ENCODE results near the gene HS1BP3.

Gene HS1BP3

GRCh38 chr2:20575935-20576597, 74.8 kb downstream of the HS1BP3 start:
- in situ Hi-C loops (cut with MboI; ENCODE audit: low sequenced_read_pairs): no loop called here
- no peak for DNase-seq (ENCODE audit: low spot score in 2 of 2)
- no peaks in the 10 kb centered on the region; the same call in 1 of the 2 replicates for H3K9me3 ChIP-seq
- no peak overlapping the region for H3K4me3 ChIP-seq
- no peaks in the 10 kb centered on the region for H3K36me3 ChIP-seq (replicated peaks)
- H3K27me3 ChIP-seq (ENCODE audit: low read depth): no peaks in the 10 kb centered on the region
- H3K4me1 ChIP-seq: no peaks in the 10 kb centered on the region

GRCh38 chr2:20575414-20575813, 75.5 kb downstream of the HS1BP3 start:
- Histone ChIP-seq H3K4me1 (no peaks in the 10 kb centered on the region), H3K36me3 (replicated peaks) (no peaks in the 10 kb centered on the region), H3K27me3 (ENCODE audit: low read depth) (no peaks in the 10 kb centered on the region), H3K9me3 (no peaks in the 10 kb centered on the region; the same call in 1 of the 2 replicates), H3K4me3 (no peak overlapping the region)
- in situ Hi-C loops (cut with MboI; ENCODE audit: low sequenced_read_pairs): no loop called here
- DNase-seq (ENCODE audit: low spot score in 2 of 2): no peak

- no peak overlapping the region for H3K4me3 ChIP-seq
- H3K4me1 ChIP-seq: no peaks in the 10 kb centered on the region
- H3K27me3 ChIP-seq (ENCODE audit: low read depth): no peaks in the 10 kb centered on the region
- no peak for DNase-seq (ENCODE audit: low spot score in 2 of 2)
- no peaks in the 10 kb centered on the region; the same call in 1 of the 2 replicates for H3K9me3 ChIP-seq
- no peaks in the 10 kb centered on the region for H3K36me3 ChIP-seq (replicated peaks)
- in situ Hi-C loops (cut with MboI; ENCODE audit: low sequenced_read_pairs): no loop called here
Observed at GRCh38 chr2:20574930-20575329, 76.0 kb downstream of the HS1BP3 start.

GRCh38 chr2:20574423-20574911, 76.4 kb downstream of the HS1BP3 start:
- no peak overlapping the region for H3K4me3 ChIP-seq
- H3K4me1 ChIP-seq: no peaks in the 10 kb centered on the region
- DNase-seq (ENCODE audit: low spot score in 2 of 2): no peak
- no peaks in the 10 kb centered on the region for H3K27me3 ChIP-seq (ENCODE audit: low read depth)
- H3K36me3 ChIP-seq (replicated peaks): no peaks in the 10 kb centered on the region
- H3K9me3 ChIP-seq: no peaks in the 10 kb centered on the region; the same call in 1 of the 2 replicates
- in situ Hi-C loops (cut with MboI; ENCODE audit: low sequenced_read_pairs): no loop called here

- Histone ChIP-seq H3K36me3 (replicated peaks) (no peaks in the 10 kb centered on the region), H3K4me3 (no peak overlapping the region), H3K27me3 (ENCODE audit: low read depth) (no peaks in the 10 kb centered on the region), H3K9me3 (no peaks in the 10 kb centered on the region; the same call in 1 of the 2 replicates), H3K4me1 (no peaks in the 10 kb centered on the region)
- DNase-seq (ENCODE audit: low spot score in 2 of 2): no peak
- in situ Hi-C loops (cut with MboI; ENCODE audit: low sequenced_read_pairs): no loop called here
Observed at GRCh38 chr2:20573620-20574422, 77.1 kb downstream of the HS1BP3 start.

- no peaks in the 10 kb centered on the region for H3K9me3 ChIP-seq
- H3K4me1 ChIP-seq: no peaks in the 10 kb centered on the region
- in situ Hi-C loops (cut with MboI; ENCODE audit: low sequenced_read_pairs): no loop called here
- H3K4me3 ChIP-seq: no peak overlapping the region
- no peak for DNase-seq (ENCODE audit: low spot score in 2 of 2)
- no peaks in the 10 kb centered on the region for H3K36me3 ChIP-seq (replicated peaks)
- H3K27me3 ChIP-seq (ENCODE audit: low read depth): no peaks in the 10 kb centered on the region
Observed at GRCh38 chr2:20572221-20572620, 78.7 kb downstream of the HS1BP3 start.

GRCh38 chr2:20571644-20572215, 79.2 kb downstream of the HS1BP3 start:
- no peak for DNase-seq (ENCODE audit: low spot score in 2 of 2)
- H3K4me1 ChIP-seq: no peaks in the 10 kb centered on the region
- no peaks in the 10 kb centered on the region for H3K9me3 ChIP-seq
- no peaks in the 10 kb centered on the region for H3K36me3 ChIP-seq (replicated peaks)
- no peak overlapping the region for H3K4me3 ChIP-seq
- no peaks in the 10 kb centered on the region for H3K27me3 ChIP-seq (ENCODE audit: low read depth)
- in situ Hi-C loops (cut with MboI; ENCODE audit: low sequenced_read_pairs): no loop called here

GRCh38 chr2:20571231-20571630, 79.7 kb downstream of the HS1BP3 start:
- in situ Hi-C loops (cut with MboI; ENCODE audit: low sequenced_read_pairs): no loop called here
- no peak for DNase-seq (ENCODE audit: low spot score in 2 of 2)

GRCh38 chr2:20570249-20570648, 80.6 kb downstream of the HS1BP3 start:
- no peak for DNase-seq (ENCODE audit: low spot score in 2 of 2)
- Histone ChIP-seq H3K4me1 (no peaks in the 10 kb centered on the region), H3K36me3 (replicated peaks) (no peaks in the 10 kb centered on the region), H3K4me3 (no peak overlapping the region), H3K27me3 (ENCODE audit: low read depth) (0 out of 2 replicates have a peak, but pooled peaks cover 3% of the 10 kb centered on the region), H3K9me3 (no peaks in the 10 kb centered on the region)
- in situ Hi-C loops (cut with MboI; ENCODE audit: low sequenced_read_pairs): no loop called here

More at GRCh38 chr2:20571231-20571630, 79.7 kb downstream of the HS1BP3 start:
- Histone ChIP-seq H3K9me3 (no peaks in the 10 kb centered on the region), H3K4me1 (no peaks in the 10 kb centered on the region), H3K36me3 (replicated peaks) (no peaks in the 10 kb centered on the region), H3K27me3 (ENCODE audit: low read depth) (no peaks in the 10 kb centered on the region), H3K4me3 (no peak overlapping the region)

- Histone ChIP-seq H3K27me3 (ENCODE audit: low read depth) (0 out of 2 replicates have a peak, but pooled peaks cover 3% of the 10 kb centered on the region), H3K4me3 (no peak overlapping the region), H3K4me1 (no peaks in the 10 kb centered on the region), H3K9me3 (no peaks in the 10 kb centered on the region), H3K36me3 (replicated peaks) (no peaks in the 10 kb centered on the region)
- DNase-seq (ENCODE audit: low spot score in 2 of 2): no peak
- in situ Hi-C loops (cut with MboI; ENCODE audit: low sequenced_read_pairs): no loop called here
Observed at GRCh38 chr2:20569464-20570223, 81.3 kb downstream of the HS1BP3 start.

GRCh38 chr2:20568501-20569463, 82.1 kb downstream of the HS1BP3 start:
- Histone ChIP-seq H3K36me3 (replicated peaks) (no peaks in the 10 kb centered on the region), H3K4me1 (no peaks in the 10 kb centered on the region), H3K4me3 (no peak overlapping the region), H3K27me3 (ENCODE audit: low read depth) (0 out of 2 replicates have a peak, but pooled peaks cover 3% of the 10 kb centered on the region), H3K9me3 (no peaks in the 10 kb centered on the region)
- in situ Hi-C loops (cut with MboI; ENCODE audit: low sequenced_read_pairs): no loop called here
- no peak for DNase-seq (ENCODE audit: low spot score in 2 of 2)

GRCh38 chr2:20567926-20568179, 83.0 kb downstream of the HS1BP3 start:
- in situ Hi-C loops (cut with MboI; ENCODE audit: low sequenced_read_pairs): no loop called here
- Histone ChIP-seq H3K4me1 (no peaks in the 10 kb centered on the region), H3K27me3 (ENCODE audit: low read depth) (0 out of 2 replicates have a peak, but pooled peaks cover 3% of the 10 kb centered on the region), H3K9me3 (no peaks in the 10 kb centered on the region), H3K36me3 (replicated peaks) (no peaks in the 10 kb centered on the region), H3K4me3 (no peak overlapping the region)
- DNase-seq (ENCODE audit: low spot score in 2 of 2): no peak

Data from HAP-1 (cell line).